HG03095 (cell line): Measurements from ENCODE around the gene FAM9A.

Experiments used
- ATAC-seq: cut with Tn5 transposase; IDR thresholded peaks from one replicate; pipeline ENCODE4 v1.9.1; 2021; ENCODE audit warnings: moderate library complexity; ENCODE audit not compliant: unreplicated experiment

The FAM9A gene

DNA sequence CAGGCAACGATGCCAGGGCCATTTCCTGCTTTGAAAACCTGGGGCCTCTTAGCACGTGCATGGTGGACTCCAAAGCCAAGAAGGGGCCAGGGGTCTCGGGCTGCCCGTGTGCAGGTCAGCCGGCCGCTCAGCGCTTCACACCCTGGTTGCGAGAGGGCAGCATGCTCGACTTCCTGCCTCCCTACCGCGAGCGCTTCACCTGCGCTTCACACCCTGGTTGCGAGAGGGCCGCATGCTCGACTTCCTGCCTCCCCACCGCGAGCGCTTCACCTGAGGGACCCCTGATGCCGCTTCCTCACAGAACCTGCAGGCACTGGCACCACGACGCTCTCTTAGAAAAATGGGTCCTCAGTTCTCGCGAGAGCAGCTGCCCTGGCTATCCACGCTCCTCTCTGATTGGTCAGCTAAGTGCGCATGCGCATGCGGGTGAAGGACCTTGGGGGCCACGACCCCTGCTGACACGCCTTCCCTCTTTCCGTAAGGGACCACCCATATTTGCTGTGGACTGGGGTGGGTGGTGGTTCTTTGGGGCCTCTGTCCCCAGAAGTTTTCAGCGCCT is at the start of gene FAM9A:
FAM9A (minus strand) TSS at position 343 of the 559 bp plus-strand sequence. CDS start 1,212 bp downstream, outside the sequence.
- ATAC-seq, result no peak

DNA sequence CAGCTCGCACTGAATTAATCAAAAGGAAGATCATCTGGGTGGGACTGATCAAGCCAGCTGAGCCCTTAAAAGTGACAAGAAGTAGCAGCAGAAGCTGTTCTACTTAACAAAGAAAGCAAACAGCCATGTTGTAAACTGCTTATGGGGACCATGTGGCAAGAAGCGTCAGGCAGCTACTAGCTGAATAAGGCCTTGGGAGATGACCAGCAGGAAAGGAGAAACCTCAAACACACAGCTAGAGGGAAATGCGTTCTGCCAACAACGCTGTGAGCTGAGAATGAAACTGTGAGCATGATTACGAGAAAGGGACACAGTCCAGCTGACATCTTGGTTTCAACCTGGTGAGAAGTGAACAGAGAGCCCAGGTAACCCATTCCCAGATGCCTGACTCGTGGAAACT is 49.3 kb upstream of the FAM9A start:
- no peak for ATAC-seq

DNA sequence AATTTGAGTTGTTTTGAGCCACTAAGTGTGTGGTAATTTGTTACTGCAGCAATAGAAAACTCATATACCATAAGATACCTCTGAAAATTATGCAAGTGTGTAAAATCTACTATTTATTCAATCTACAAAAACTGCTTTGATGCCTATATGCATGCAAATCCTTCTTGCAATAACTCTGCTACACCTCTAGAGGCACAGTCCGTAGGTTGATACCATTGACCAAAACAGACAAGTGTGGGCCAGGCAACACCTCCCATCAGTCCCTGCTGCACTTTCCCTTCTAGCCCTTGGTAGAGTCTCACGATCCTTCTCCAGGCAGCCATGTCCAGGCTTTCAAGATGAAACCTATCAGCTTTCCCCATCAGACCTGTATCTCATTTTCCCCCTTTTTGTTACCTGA is 48.8 kb upstream of the FAM9A start:
- ATAC-seq, result no peak

DNA sequence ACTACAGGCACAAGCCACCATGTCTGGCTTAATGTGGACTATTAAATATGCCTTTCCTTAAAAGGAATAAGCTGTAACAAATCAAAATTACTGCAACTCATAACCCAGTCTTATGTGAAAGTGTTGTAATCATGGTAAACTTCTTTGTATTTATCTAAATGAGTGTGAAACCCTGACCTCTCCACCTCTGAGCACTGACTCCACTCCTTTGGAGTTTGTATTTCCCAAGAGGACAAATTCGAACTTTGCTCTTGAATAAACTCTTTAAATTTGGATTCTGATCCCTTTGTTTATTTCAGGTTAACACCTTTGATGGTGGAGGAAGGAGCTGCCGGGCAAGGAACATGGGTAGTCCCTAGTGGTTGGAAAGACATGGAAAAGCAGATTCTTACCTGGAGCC is 48.3 kb upstream of the FAM9A start:
- ATAC-seq, result no peak

DNA sequence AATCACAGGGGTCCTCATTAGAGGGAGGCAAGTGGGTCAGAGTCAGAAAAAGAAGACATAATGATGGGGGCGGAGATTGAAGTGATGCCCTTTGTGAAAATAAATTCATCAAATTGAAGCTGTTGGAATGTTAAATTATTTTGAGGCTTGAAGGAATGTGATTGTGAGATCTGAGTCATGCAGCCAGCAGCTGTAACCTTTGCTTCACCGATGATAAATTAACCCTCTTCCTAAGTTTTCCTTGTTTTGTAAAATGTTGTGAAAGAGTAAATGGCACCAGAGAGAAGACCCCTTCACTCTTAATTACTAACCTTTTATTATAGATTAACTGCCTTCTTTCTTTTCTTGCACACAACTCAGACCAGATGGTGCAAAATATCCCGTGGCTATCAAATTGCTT is 47.7 kb upstream of the FAM9A start:
- no peak for ATAC-seq

DNA sequence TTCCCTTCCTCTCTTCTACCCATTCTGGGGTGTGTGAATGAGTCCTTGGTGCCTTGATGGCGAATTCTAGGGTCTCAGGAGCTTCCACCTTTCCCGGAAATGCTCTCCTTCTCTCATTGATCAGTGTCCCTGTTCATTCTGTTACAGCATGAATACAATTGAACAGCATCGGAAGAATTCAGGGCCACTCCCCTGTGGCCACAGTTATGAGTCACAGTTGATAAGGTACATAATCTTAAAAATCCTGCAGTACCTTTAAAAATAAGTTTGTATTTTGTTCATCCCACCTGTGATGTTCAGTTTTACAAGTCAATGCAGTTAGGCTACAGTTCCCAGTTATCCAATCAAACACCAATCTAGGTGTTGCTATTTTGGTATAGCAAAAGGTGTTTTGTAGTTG is 47.3 kb upstream of the FAM9A start:
- no peak for ATAC-seq

DNA sequence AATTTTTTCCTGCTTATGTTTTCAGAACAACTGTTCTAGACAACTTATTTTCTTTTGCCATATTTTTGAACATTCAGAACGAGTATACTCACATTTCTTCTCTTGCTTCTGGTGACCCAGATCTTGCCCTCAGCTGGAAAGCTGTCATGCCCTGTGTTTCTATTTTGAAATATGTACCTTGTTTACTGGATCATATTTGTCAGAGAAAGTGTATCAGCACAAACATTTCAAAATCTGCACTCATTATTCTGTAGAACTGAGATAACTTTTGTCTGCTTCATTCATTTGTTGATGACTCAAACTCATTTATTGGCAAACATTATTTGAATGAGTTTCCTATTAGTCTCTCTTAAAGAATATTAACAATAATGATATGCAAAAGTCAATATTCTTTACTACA is 46.2 kb upstream of the FAM9A start:
- no peak for ATAC-seq

DNA sequence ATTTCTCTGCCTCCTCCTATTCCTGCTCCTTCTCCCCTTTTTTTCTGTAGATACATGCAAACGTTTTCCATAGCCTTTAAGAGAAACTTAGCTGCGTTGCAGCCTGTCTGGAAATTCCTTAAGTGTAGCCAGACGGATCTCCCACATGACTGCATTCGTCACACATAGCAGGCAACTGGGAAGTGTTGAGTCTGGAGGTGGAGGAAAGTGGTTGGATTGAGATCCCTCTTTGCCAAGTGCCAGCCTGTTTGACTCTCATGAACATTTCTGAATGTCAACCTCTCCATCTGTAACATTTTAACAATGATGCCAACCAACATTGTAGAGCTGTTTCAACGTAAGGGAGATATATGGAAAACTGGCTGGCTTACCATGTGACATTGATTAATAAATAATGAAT is 45.1 kb upstream of the FAM9A start:
- ATAC-seq, result no peak

DNA sequence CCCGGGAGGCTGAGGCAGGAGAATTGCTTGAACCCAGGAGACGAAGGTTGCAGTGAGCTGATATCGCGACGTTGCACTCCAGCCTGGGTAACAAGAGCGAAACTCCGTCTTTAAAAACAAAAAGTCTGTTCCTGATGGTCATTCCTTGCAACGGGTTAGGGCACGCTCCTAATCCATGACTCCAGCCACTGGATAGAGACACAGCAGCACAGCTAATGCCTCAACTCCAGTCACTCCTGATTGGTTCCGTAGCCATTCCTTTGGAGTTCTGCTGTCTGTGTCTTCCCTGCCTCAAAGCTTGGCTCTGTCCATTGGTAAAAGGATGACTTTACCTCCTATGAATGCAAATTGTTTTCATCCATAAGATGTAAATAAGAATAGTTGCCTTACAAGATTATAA is 44.3 kb upstream of the FAM9A start:
- no peak for ATAC-seq

DNA sequence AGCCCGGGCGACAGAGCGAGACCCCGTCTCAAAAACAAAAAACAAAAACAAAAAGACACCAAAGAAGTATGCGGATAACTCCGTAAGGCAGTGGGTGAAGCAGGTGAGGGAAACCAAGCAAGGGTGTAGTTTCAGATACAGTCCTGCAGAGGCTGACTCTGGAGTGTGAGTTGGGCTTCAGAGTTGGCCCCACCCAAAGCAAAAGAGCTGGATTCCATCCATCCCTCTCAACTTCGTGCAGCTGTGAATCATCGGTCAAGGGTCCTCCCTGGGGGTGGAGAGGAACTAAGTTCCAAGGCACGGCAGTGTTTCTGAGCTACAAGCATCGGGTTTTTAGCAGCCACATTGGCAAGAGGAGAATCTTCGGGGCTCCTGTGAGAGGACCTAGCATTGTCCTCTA is 43.9 kb upstream of the FAM9A start:
- ATAC-seq, result no peak

DNA sequence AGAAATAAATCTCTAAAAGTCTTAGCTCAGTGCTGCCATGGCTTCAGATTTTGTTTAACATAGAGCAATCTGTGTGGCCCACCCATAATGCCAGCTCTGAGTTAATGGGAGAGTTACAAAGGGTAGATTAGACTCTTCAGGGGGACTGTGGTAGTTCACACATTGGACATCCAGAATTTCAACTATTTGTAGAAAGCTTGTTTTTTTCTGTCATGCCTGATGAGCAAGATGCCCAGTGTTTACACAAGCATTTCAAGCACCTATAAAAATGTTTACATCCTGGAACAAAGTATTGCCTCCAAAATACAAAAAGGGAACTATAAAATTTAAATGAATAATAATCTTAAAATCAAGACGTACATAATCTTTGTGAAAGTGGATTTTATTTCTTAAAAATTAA is 43.0 kb upstream of the FAM9A start:
- ATAC-seq, result no peak

DNA sequence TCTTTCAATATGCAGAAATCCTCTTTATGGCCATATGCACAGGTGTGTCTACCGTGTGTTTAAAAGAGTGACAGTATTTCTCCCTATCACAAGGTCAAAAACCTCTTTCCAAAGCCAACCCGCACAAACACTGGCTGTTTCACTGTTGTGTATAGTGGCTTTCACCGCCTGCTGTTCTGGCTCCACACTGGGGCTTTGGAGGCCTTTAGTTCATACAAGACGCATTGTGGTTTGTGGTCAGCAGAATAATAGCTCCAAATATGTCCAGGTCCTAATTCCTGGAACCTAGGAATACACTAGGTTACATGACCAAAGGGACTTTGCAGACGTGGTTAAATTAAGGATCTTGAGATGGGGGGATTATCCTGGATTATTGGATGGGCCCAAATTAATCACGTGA is 40.7 kb upstream of the FAM9A start:
- ATAC-seq, result no peak

DNA sequence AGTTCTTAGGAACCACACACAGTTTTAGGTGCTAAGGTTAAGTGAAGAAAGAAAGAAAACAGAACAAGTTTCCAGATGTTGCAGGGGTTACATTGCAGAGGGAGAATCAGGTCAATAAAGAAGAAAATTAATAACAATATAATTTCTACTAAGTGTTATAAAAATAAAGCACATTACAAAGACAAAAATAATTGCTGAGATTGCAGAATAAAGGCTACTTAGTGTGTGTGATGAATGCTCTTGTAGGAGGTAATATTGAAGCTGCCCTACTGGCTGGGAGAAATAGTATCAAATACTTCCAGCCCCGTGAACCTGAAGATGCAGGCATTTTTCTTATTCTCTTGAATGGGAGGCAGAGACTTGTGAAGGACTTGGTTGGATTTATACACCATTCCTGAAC is 33.2 kb upstream of the FAM9A start:
- no peak for ATAC-seq

DNA sequence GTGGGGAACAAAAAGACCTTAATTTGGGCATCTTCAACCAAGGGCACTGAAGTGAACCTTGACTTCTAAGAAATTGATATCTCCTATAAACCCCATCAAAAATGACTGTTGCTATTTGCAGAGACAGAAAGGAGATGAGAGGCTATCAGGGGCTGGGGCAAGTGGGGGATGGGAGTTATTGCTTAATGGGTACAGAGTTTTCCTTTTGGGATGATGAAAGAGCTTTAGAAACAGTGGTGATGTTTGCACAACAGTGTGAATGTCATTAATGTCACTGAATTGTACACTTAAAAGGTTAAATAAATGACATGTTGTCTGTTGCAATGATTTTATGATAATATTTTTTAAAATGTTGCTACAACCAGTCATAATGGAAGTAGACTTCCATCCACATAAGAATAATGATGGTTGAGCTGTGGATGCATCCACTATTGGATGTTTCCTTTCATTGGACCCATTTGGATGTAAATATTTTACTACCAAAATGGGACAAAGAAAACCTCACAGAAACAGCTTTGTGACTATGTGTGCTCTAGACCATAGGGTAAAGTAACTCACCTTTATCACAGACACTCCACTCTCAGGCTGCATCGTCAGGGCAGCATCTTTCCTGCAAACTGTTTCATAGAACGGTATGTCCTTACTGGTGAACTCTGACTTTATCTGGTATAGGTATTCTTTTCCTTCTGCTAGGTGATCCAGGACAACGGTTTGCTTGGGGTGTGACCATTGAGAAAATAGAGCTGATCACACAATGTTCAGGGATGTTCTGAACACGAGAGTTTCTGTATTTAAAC is 31.6 kb upstream of the FAM9A start:
- no peak for ATAC-seq

DNA sequence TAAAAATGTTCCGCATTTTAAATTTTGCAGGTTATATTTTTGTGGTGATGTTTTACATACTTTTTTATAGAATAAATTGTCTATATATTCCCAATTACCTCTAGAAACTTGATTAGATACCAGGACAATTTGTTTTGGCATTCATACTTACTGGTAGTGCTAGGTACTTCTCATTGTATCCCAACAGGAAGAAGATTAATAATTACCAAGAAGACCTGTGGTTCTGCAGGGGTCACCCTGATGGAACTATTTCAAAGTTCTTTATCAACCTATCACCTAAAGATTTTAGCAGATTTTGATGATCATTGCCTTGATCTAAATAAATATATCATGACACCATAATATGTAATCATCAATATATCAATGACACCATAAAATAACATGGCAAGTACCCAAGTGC is 22.5 kb upstream of the FAM9A start:
- ATAC-seq, result no peak

DNA sequence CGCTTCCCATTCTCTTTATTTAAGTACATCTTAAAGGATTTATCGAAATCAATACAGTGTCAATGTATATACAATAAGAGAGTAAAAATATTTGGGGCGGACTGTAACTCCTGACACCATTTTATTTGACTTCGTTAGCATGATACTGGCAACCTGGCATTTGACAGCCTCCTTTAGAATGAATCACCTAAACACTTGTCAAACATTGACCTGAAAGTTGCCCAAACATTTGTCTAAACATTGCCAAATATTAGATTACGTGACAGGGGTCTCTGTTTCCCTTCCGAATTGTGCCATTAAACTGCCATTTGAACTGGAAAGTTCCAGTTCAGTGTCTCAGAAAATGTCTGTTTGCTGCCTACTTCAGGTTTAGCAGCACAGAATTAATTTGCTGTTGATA is 20.8 kb upstream of the FAM9A start:
- no peak for ATAC-seq

DNA sequence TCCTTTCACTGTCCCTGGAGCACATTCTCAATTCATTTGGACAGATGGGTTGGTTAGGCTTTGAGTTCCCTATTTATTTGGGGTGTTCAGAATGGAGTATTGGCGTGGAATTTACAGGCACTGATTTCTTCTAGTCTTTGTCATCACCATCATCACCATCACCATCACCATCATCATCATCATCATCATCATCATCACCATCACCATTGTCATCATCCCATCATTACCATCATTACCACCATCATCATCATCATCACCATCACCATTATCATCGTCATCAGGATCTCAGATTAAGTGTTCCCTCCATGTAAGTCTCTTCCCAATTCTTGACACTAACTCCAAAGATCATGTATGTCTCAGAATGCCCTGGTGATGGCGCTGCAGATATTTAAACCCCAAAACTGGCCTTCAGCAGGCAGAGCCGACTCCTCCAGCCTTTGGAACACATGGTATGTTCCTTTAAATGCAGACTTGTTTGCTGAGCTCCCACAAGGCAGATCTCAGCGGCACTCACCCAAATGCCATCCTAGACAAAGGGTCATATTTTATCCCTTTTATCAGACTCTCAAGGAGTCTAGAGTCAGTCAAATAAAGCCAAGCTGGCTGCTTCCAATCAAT is 19.8 kb upstream of the FAM9A start:
- ATAC-seq, result no peak

DNA sequence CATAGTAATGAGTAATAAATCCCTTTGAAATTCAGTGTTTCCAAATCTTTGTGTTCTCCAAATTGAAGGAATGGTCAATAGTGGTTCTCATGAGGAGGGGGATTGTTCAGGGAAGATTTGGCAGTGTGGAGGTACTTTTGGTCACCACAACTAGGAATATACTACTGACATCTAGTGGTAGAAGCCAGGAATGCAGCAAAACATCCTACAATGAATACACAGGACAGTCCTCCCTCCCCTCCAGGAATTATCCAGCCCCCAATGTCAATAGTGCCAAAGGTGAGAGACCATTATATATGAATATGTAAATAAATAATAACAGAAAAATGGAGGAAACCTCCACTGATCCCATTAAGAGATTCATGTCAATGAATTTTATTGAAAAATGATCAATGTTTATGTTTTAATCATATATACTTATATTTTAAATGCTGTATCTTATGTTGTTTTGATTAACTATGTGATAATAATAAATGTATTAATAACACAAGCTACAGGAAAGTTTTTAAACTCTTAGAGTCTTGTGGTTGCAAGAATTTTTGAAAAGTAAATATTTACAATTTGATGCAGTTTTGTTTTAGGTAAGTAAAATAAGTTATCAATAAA is 14.4 kb upstream of the FAM9A start:
- no peak for ATAC-seq

DNA sequence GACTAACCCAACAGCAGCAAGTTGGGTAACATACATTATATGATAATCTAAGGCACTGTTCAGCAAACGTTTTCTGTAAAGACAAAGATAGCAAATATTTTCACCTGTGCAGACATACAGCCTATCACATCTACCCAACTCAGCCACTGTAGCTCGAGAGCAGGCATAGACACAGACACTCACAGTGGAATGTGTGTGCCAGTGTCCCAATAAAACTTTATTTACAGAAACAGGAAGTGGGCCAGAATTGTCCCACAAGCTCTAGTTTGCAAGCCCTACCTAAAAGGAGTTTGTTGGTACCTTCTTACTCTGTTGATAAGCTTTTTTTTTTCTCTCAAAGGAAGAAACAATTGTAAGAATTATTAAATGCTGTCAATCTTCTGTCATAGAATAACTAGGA is 11.9 kb upstream of the FAM9A start:
- ATAC-seq, result no peak

DNA sequence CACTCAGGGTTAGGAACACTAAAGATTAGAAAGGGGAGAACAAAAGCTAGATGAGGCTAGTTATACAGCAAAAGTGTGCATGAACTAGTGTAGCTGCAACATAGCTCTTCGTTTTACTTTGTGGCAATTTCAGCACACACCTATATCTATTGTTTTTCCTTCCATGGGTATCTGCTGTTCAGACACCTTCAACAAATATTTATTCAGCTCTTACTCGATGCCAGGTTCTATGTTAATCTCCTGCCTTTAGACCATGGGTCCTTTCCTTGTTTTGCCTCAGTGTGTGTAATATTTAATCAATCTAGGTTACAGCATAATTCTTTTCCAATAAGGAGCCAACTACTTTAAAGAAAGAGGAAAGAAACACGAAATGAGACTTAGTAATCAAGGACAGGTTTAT is 10.4 kb upstream of the FAM9A start:
- ATAC-seq, result no peak

DNA sequence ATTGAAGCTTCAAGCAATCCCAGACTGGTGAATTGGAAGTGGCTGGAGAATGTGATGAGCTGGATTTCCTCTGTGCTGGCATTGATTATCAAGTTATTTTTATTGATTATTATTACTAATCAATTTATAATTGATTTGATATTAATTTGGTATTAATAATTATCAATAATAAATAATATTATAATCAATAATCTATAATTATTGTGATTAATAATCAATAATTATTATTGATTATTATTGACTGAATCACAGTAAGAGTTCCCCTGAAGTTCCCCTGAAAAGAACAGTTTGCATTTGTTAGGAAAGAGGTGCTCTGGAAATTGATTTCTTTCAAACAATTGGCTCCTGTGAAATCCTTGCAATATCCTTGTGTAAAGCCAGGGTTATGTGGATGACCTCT is 7.5 kb upstream of the FAM9A start:
- ATAC-seq, result no peak

DNA sequence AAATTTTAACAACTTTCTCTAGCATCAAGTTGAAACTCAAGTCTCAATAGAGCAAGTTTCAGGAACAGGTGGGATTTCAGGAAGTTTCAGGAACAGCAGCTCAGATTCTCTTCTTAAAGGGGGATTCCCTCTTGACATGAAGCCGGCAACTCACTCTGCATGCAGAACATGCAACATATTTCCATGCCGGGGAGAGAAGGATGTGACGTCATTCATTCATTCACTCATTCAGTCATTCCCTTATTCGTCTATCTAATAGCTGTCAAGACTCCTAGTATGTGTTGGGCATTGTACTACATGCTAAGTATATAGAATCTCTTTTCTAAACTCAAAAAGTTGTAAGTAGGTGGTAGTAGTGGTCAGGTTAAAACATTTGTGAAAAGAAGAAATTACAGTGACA is 4.8 kb upstream of the FAM9A start:
- no peak for ATAC-seq
